GM06990 (cell line): ENCODE data around the gene ZFHX2.
"Not testable (repeated sequence)": the region's sequence is repeated elsewhere in the genome, so short reads cannot be mapped to it uniquely, and the experiment has no call there.

Experiments
- DNase-seq: peaks from one replicate; pipeline ENCODE4 v3.0.0-alpha.2; 2011; ENCODE audit not compliant: insufficient read length; ENCODE audit errors: extremely low read depth
- H3K27me3 ChIP-seq: replicated peaks from 2 replicates; pipeline ENCODE4 v1.6.0; 2011; ENCODE audit warnings: low read length; ENCODE audit not compliant: control insufficient read depth, insufficient read depth
- H3K36me3 ChIP-seq: 2 replicates; pipeline ENCODE4 v1.5.1; 2011; ENCODE audit warnings: low read length; ENCODE audit not compliant: control insufficient read depth, insufficient read depth
- H3K4me3 ChIP-seq: replicated peaks from 2 replicates; pipeline ENCODE4 v1.5.1; 2011; ENCODE audit warnings: low read depth, mild to moderate bottlenecking, control low read depth, low read length
- TF ChIP-seq, protein P1 (sequence below): IDR thresholded peaks from 2 replicates; pipeline ENCODE4 v1.5.1; 2011; ENCODE audit warnings: low read length, control low read depth, mild to moderate bottlenecking, inconsistent platforms; ENCODE audit not compliant: insufficient read depth, poor library complexity, severe bottlenecking

ZFHX2 gene

GRCh38 chr14:23537351-23538049, 14.1 kb downstream of the ZFHX2 start:
- H3K4me3 ChIP-seq: no peak overlapping the region
- TF ChIP-seq, protein P1, sequence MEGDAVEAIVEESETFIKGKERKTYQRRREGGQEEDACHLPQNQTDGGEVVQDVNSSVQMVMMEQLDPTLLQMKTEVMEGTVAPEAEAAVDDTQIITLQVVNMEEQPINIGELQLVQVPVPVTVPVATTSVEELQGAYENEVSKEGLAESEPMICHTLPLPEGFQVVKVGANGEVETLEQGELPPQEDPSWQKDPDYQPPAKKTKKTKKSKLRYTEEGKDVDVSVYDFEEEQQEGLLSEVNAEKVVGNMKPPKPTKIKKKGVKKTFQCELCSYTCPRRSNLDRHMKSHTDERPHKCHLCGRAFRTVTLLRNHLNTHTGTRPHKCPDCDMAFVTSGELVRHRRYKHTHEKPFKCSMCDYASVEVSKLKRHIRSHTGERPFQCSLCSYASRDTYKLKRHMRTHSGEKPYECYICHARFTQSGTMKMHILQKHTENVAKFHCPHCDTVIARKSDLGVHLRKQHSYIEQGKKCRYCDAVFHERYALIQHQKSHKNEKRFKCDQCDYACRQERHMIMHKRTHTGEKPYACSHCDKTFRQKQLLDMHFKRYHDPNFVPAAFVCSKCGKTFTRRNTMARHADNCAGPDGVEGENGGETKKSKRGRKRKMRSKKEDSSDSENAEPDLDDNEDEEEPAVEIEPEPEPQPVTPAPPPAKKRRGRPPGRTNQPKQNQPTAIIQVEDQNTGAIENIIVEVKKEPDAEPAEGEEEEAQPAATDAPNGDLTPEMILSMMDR: no peak
- no peaks in the 10 kb centered on the region for H3K27me3 ChIP-seq
- no peak for DNase-seq
- no peaks in the 10 kb centered on the region; the same call in 1 of the 2 replicates for H3K36me3 ChIP-seq

GRCh38 chr14:23536906-23537305, 14.7 kb downstream of the ZFHX2 start:
- not testable (repeated sequence) for H3K27me3 ChIP-seq, DNase-seq, H3K36me3 ChIP-seq, H3K4me3 ChIP-seq

DNA sequence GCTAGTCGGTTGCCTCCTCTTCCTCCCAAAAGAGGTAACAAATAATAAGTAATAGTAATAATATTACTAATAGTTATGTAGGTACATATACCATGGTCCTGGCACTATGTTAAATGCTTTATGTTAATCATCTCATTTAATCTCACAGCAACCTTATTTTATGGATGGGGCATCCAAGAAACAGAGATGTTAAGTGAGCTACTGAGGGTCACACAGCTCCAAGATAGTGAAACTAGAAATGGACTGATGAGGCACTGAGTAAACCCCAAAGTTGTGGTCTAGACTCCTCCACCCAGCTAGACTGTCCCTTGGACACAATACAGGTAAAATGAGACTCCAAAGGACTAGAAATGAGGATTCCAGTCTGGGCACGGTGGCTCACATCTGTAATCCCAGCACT, 15.1 kb downstream of the ZFHX2 start:
- no peak overlapping the region for H3K4me3 ChIP-seq
- H3K36me3 ChIP-seq: no peaks in the 10 kb centered on the region; the same call in 1 of the 2 replicates
- DNase-seq: no peak
- TF ChIP-seq, protein P1: no peak
- H3K27me3 ChIP-seq: no peaks in the 10 kb centered on the region

DNA sequence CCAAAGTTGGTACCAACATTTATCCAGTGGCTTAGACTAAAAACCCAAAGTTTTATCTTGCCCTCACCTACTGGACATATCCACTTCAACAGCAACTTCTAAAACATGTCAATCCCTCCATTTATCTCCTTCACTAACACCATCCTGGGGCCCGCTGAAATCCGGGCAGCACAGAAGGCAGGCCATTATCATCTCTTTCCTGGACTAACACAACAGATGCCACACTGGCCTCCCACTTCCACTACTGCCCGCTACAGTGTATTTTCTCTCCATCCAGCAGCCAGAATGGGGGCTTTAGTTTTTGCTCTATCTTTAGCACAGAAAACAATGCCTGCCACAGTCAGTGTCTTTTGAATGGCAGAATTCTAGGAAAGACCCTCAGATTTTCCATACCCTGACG, 15.6 kb downstream of the ZFHX2 start:
- TF ChIP-seq, protein P1: no peak
- H3K27me3 ChIP-seq: no peaks in the 10 kb centered on the region
- DNase-seq: no peak
- no peak overlapping the region for H3K4me3 ChIP-seq
- H3K36me3 ChIP-seq: no peaks in the 10 kb centered on the region; the same call in 1 of the 2 replicates

GRCh38 chr14:23533652-23534435, 17.7 kb downstream of the ZFHX2 start:
- TF ChIP-seq, protein P1: no peak
- H3K4me3 ChIP-seq: no peak overlapping the region
- H3K27me3 ChIP-seq: no peaks in the 10 kb centered on the region
- DNase-seq: no peak
- H3K36me3 ChIP-seq: no peaks in the 10 kb centered on the region; the same call in 1 of the 2 replicates

DNA sequence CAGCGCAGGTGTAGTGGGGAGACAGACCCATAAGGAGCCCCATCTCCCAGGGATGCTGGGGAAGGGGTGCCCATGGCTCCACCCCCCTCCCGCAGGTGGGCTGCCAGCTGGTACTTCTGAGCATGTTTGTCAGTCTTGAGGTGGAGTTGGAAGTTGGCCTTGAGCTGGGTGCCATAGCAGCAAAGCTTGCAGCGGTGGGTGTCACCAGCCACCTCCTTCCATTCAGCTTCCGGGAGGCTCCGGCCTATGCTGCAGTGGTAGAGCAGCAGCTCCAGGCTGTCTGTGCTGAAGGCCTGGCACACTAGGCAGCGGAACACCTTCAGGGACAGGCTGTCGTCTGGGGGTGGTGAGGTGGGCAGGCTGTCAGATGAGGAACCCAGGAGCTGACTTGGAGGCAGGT, 18.9 kb downstream of the ZFHX2 start:
- DNase-seq: no peak
- TF ChIP-seq, protein P1: no peak
- Histone ChIP-seq H3K4me3 (no peak overlapping the region), H3K27me3 (no peaks in the 10 kb centered on the region), H3K36me3 (no peaks in the 10 kb centered on the region; the same call in none of the 2 replicates)
